Esophagus muscularis mucosa (tissue), 4 donors: ENCODE measurements around the gene JTB. TPM values are rescaled to one million over a fixed set of nuclear protein-coding genes. Genes with fewer than 3 reads are reported as not detected.
A peak's percentile ranks its signal among the peaks of the same experiment; 100 is the strongest.

ENCODE experiments used
- DNase-seq: peaks from one replicate; pipeline ENCODE4 v3.0.0-alpha.2; 2017; ENCODE audit errors: extremely low spot score
- H3K27ac ChIP-seq, 4 donors: fragments of 200-600 bp; sonication (generic); replicated peaks in 1 of 4; 1 replicate in 3 of 4; 2 replicates in 1 of 4; pipeline ENCODE4 v1.5.1; 2016 to 2019; ENCODE audit warnings: mild to moderate bottlenecking in 1 of 4
- H3K27me3 ChIP-seq, 4 donors: fragments of 200-600 bp; sonication (generic); one replicate each; pipeline versions ENCODE4 v1.5.1 to v1.6.0; 2016 to 2019
- H3K36me3 ChIP-seq, 4 donors: fragments of 200-600 bp; sonication (generic); one replicate each; pipeline ENCODE4 v1.5.1; 2016 to 2019
- H3K4me1 ChIP-seq, 4 donors: fragments of 200-600 bp; sonication (generic); one replicate each; pipeline ENCODE4 v1.5.1; 2016 to 2019
- H3K4me3 ChIP-seq, 4 donors: fragments of 200-600 bp; sonication (generic); 1 replicate in 2 of 4; 2 replicates in 2 of 4; pipeline ENCODE4 v1.5.1; 2016 to 2019; ENCODE audit warnings: mild to moderate bottlenecking in 4 of 4, moderate library complexity in 1 of 4
- H3K9me3 ChIP-seq, 4 donors: fragments of 200-600 bp; sonication (generic); 1 replicate in 3 of 4; 2 replicates in 1 of 4; pipeline ENCODE4 v1.5.1; 2016 to 2019
- CTCF ChIP-seq, 3 experiments: fragments of 200-600 bp in 2 of 3; fragments of 450-650 bp in 1 of 3; sonication (generic) in 2 of 3; IDR thresholded peaks; one replicate each; pipeline ENCODE4 v1.5.1; 2017 to 2019; ENCODE audit warnings: antibody characterized with exemption in 3 of 3, mild to moderate bottlenecking in 2 of 3, moderate library complexity in 1 of 3
- EP300 ChIP-seq: sonication (generic); formaldehyde crosslinking; IDR thresholded peaks from one replicate; pipeline ENCODE4 v1.6.1; 2017; ENCODE audit warnings: antibody characterized with exemption
- POLR2A ChIP-seq: fragments of 450-650 bp; IDR thresholded peaks from one replicate; pipeline ENCODE4 v1.6.1; 2017; ENCODE audit warnings: antibody characterized with exemption, moderate library complexity, mild to moderate bottlenecking, low read depth
- POLR2AphosphoS5 ChIP-seq, 2 donors: sonication (generic); formaldehyde crosslinking; IDR thresholded peaks; one replicate each; pipeline ENCODE4 v1.6.1; 2017; ENCODE audit warnings: antibody characterized with exemption in 2 of 2
- WGBS: methylation state at CpG from one replicate; pipeline ENCODE4 v1.1.5; 2018; 5-methylcytosine and 5-hydroxymethylcytosine counted together
- intact Hi-C: fragments of 100-400 bp; cut with DNase I; formaldehyde crosslinking; loops from one replicate; pipeline ENCODE4 v1.15.1; 2023
- total RNA-seq, 4 donors: library from RNA; depleted of rRNA; stranded (reverse); fragments of >200 nt; gene quantifications; one replicate each; pipeline versions ENCODE4 v1.1.0 to v1.2.1, GENCODE V29; 2016

The JTB gene
- total RNA-seq, 4 donors from 2014 or later = 175 to 238 (median 216) TPM

DNA sequence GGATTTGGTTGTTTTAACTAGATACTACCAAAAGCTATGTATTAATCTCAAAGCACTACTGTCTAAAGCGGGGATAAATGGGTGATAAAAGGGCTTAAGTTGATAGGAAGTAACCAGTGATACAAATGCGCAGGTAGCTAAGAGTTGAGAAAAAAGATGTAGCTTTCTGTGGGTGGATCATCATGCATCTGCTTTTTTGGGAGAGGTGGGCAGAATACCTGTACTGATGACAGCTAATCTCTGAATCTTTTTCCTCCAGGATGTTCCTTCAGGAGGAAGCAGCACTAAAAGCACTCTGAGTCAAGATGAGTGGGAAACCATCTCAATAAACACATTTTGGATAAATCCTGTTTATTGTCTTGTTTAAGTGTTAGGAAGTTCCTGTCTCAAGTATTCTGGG, 14.3 kb upstream of the JTB start:
- H3K27ac ChIP-seq = peak overlapping the region; percentile 91 to 97 (median 95)
- H3K9me3 ChIP-seq = no peaks in the 10 kb centered on the region
- no peaks in the 10 kb centered on the region for H3K27me3 ChIP-seq
- H3K4me1 ChIP-seq = peaks cover 34 to 53% (median 50%) of the 10 kb centered on the region in 4 donors
- peaks cover 24 to 47% (median 42%) of the 10 kb centered on the region in 4 donors for H3K36me3 ChIP-seq
- peak overlapping the region; percentile 85 to 94 (median 87) for H3K4me3 ChIP-seq
- intact Hi-C loops = loop anchor here (5.0 kb wide), 1 partner anchor 190 kb away; no protein-coding TSS in a partner anchor
- DNase-seq = no peak
- whole genome bisulfite sequencing = 88% methylated on average over 2 of the region's 2 CpGs
- TF ChIP-seq POLR2AphosphoS5 (IDR thresholded peaks at IDR 0.05) (no peak), CTCF (IDR thresholded peaks at IDR 0.05) (no peak), POLR2A (no peak), EP300 (no peak)

- Histone ChIP-seq H3K27me3 (no peaks in the 10 kb centered on the region), H3K4me1 (peaks cover 35 to 58% (median 55%) of the 10 kb centered on the region in 4 donors), H3K9me3 (no peaks in the 10 kb centered on the region), H3K4me3 (peak overlapping the region; percentile 85 to 94 (median 87)), H3K27ac (peak overlapping the region; percentile 91 to 97 (median 95)), H3K36me3 (peaks cover 24 to 47% (median 42%) of the 10 kb centered on the region in 4 donors)
- WGBS = 17% methylated on average over 9 of the region's 9 CpGs
- no peak for TF ChIP-seq POLR2A
- TF ChIP-seq POLR2AphosphoS5 (IDR thresholded peaks at IDR 0.05) = no peak
- no peak for TF ChIP-seq EP300
- no peak for TF ChIP-seq CTCF (IDR thresholded peaks at IDR 0.05)
- no peak for DNase-seq
- intact Hi-C loops = loop anchor here (5.0 kb wide), 1 partner anchor 191 kb away; no protein-coding TSS in a partner anchor
Measured at GRCh38 chr1:153991151-153991630, 13.7 kb upstream of the JTB start.

DNA sequence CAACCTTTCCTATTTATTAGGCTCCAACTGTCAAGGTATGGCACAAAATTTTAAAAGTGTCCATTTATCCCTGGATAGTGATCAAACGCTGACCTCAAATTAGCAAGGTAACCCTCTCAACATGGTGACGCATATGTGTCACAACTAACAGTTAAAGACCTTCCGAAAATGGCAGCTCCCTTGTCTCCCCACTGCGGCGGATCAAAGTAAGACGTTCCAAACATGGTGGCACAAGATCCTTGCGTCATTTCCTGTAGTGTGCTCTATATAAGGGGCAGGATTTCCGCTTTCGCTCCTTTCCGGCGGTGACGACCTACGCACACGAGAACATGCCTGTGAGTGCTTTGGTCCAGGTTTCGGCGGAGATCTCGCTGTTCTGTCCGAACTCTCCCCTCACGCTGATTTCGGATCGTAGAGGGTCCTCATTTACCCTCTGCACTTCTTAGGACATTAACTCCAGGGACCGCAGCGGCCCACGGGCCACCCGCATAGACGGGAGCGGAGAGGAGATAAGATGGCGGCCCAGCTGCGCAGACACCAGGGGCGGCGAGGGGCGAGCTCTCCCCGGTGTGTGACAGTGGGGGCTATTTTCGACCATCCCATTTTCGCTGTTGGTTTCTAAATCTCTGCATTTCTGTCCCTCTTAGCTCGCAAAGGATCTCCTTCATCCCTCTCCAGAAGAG, 13.1 kb upstream of the JTB start, which contains the start of gene RPS27:
RPS27 (plus strand) TSS at position 295 of the 683 bp plus-strand sequence; CDS start at position 330, 35 bp downstream.
- Histone ChIP-seq H3K27ac (peak within 1 kb of the TSS; percentile 91 to 97 (median 95)), H3K27me3 (no peaks in the 10 kb centered on the region), H3K4me3 (peak within 1 kb of the TSS; percentile 85 to 94 (median 87)), H3K4me1 (peaks cover 35 to 58% (median 56%) of the 10 kb centered on the region in 4 donors), H3K9me3 (no peaks in the 10 kb centered on the region), H3K36me3 (peaks cover 24 to 44% (median 39%) of the 10 kb centered on the region in 4 donors)
- intact Hi-C loops = loop anchor here (5.0 kb wide), 1 partner anchor 192 kb away; no protein-coding TSS in a partner anchor
- peak; percentile 98 for DNase-seq
- peak; percentile 99 for TF ChIP-seq POLR2A
- TF ChIP-seq EP300 = no peak
- peak; percentile 100 for TF ChIP-seq POLR2AphosphoS5 (IDR thresholded peaks at IDR 0.05)
- WGBS = 1% methylated on average over 25 of the region's 36 CpGs

DNA sequence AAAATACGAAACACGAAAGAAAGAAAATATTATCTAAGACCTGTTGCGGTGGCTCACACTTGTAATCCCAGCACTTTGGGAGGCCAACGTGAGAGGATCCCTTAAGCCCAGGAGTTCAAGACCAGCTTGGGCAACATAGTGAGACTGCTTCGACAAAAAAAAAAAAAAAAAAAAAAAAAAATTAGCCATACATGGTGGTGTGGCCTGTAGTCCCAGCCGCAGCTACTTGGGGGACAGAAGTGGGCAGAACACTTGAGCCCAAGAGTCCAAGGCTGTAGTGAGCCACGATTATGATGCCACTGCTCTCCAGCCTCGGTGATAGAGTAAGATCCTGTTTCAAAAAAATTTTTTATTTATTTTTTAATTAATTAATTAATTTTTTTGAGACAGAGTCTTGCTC, 10.1 kb upstream of the JTB start:
- H3K9me3 ChIP-seq = no peaks in the 10 kb centered on the region
- no peak for DNase-seq

More for the DNA sequence above, 10.1 kb upstream of the JTB start:
- Histone ChIP-seq H3K4me1 (peaks cover 32 to 54% (median 52%) of the 10 kb centered on the region in 4 donors), H3K27me3 (no peaks in the 10 kb centered on the region), H3K27ac (peak overlapping the region in 3 of 4 donors; percentile 83 to 89 (median 87)), H3K36me3 (peaks cover 10 to 20% (median 19%) of the 10 kb centered on the region in 4 donors), H3K4me3 (no peak overlapping the region)
- intact Hi-C loops = loop anchor here (2.0 to 5.0 kb wide), 3 partner anchors 40 to 310 kb away; partner anchors contain the start of genes DENND4B and NPR1
- no peak for TF ChIP-seq EP300
- TF ChIP-seq POLR2A = no peak
- no peak for TF ChIP-seq POLR2AphosphoS5 (IDR thresholded peaks at IDR 0.05)
- no peak for TF ChIP-seq CTCF (IDR thresholded peaks at IDR 0.05)
- 91% methylated on average over 8 of the region's 8 CpGs for WGBS
